HG03575 (cell line): ENCODE measurements around the gene PDZRN4.

Source experiments
- ATAC-seq: cut with Tn5 transposase; IDR thresholded peaks from one replicate; pipeline ENCODE4 v1.9.1; 2021; ENCODE audit not compliant: unreplicated experiment, insufficient number of reproducible peaks, low FRiP score; ENCODE audit errors: extremely low read depth

The PDZRN4 gene

GRCh38 chr12:41433460-41433859, 245.3 kb downstream of the PDZRN4 start:
- no peak for ATAC-seq

GRCh38 chr12:41436076-41436475, 248.0 kb downstream of the PDZRN4 start:
- no peak for ATAC-seq

- ATAC-seq, result no peak
These were observed 249.4 kb downstream of the PDZRN4 start for GRCh38 chr12:41437563-41437962.

- no peak for ATAC-seq
These were observed 250.9 kb downstream of the PDZRN4 start for GRCh38 chr12:41438854-41439541.

- no peak for ATAC-seq
These were observed 251.7 kb downstream of the PDZRN4 start for GRCh38 chr12:41439801-41440200.

- ATAC-seq, result no peak
These were observed 253.1 kb downstream of the PDZRN4 start for GRCh38 chr12:41441180-41441579.

GRCh38 chr12:41442896-41443295, 254.8 kb downstream of the PDZRN4 start:
- ATAC-seq, result no peak

GRCh38 chr12:41443690-41444089, 255.6 kb downstream of the PDZRN4 start:
- ATAC-seq, result no peak

- no peak for ATAC-seq
These were observed 264.8 kb downstream of the PDZRN4 start for GRCh38 chr12:41452838-41453407.

GRCh38 chr12:41453409-41453808, 265.3 kb downstream of the PDZRN4 start:
- ATAC-seq, result no peak

- ATAC-seq, result no peak
These were observed 271.2 kb downstream of the PDZRN4 start for GRCh38 chr12:41459111-41459905.

- no peak for ATAC-seq
These were observed 271.7 kb downstream of the PDZRN4 start for GRCh38 chr12:41459906-41460214.

- ATAC-seq, result no peak
These were observed 272.8 kb downstream of the PDZRN4 start for GRCh38 chr12:41460906-41461305.

GRCh38 chr12:41462312-41462711, 274.2 kb downstream of the PDZRN4 start:
- ATAC-seq, result no peak

GRCh38 chr12:41465526-41465925, 277.4 kb downstream of the PDZRN4 start:
- no peak for ATAC-seq

GRCh38 chr12:41466300-41466699, 278.2 kb downstream of the PDZRN4 start:
- no peak for ATAC-seq

- no peak for ATAC-seq
These were observed 278.7 kb downstream of the PDZRN4 start for GRCh38 chr12:41466802-41467201.

- ATAC-seq, result no peak
These were observed 279.6 kb downstream of the PDZRN4 start for GRCh38 chr12:41467591-41468325.

GRCh38 chr12:41468341-41468740, 280.2 kb downstream of the PDZRN4 start:
- ATAC-seq, result no peak

GRCh38 chr12:41468756-41469155, 280.6 kb downstream of the PDZRN4 start:
- ATAC-seq, result no peak
